22Rv1 (cell line): Measurements from ENCODE around the gene NUP210L.

Experiments used
- H3K27ac ChIP-seq: fragments of 450-650 bp; 2 replicates; pipeline ENCODE4 v1.5.1; 2017
- ZFX ChIP-seq: fragments of 450-650 bp; IDR thresholded peaks from 2 replicates; pipeline ENCODE4 v1.6.1; 2017; ENCODE audit warnings: antibody characterized with exemption, borderline replicate concordance
- TF ChIP-seq, protein P1 (sequence below): fragments of 450-650 bp; IDR thresholded peaks from 2 replicates; pipeline ENCODE4 v1.5.1; 2017; ENCODE audit warnings: mild to moderate bottlenecking

Gene NUP210L

DNA sequence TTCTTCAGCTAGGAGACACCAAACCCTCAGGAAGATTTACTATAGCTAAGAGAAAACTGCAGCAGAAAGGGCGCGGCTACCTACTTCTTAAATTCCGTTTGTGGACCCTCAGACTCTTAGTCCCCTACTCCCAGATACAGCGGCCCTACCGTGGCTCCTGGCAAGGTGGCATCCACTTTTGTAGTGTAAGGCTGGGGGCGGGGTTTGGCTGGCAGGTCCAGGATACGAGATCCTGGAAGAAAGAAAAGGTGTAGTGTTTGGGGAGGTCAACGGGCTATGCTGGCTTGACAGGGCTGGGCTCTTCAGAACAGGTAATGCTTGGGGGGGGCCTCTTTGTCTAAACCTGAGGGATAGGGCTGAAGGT, 186.9 kb downstream of the NUP210L start:
- TF ChIP-seq, protein P1, sequence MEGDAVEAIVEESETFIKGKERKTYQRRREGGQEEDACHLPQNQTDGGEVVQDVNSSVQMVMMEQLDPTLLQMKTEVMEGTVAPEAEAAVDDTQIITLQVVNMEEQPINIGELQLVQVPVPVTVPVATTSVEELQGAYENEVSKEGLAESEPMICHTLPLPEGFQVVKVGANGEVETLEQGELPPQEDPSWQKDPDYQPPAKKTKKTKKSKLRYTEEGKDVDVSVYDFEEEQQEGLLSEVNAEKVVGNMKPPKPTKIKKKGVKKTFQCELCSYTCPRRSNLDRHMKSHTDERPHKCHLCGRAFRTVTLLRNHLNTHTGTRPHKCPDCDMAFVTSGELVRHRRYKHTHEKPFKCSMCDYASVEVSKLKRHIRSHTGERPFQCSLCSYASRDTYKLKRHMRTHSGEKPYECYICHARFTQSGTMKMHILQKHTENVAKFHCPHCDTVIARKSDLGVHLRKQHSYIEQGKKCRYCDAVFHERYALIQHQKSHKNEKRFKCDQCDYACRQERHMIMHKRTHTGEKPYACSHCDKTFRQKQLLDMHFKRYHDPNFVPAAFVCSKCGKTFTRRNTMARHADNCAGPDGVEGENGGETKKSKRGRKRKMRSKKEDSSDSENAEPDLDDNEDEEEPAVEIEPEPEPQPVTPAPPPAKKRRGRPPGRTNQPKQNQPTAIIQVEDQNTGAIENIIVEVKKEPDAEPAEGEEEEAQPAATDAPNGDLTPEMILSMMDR, result peak; percentile 21; the same call in 1 of the 2 replicates
- no peak for TF ChIP-seq ZFX
- H3K27ac ChIP-seq, result peak overlapping the region; percentile 100

DNA sequence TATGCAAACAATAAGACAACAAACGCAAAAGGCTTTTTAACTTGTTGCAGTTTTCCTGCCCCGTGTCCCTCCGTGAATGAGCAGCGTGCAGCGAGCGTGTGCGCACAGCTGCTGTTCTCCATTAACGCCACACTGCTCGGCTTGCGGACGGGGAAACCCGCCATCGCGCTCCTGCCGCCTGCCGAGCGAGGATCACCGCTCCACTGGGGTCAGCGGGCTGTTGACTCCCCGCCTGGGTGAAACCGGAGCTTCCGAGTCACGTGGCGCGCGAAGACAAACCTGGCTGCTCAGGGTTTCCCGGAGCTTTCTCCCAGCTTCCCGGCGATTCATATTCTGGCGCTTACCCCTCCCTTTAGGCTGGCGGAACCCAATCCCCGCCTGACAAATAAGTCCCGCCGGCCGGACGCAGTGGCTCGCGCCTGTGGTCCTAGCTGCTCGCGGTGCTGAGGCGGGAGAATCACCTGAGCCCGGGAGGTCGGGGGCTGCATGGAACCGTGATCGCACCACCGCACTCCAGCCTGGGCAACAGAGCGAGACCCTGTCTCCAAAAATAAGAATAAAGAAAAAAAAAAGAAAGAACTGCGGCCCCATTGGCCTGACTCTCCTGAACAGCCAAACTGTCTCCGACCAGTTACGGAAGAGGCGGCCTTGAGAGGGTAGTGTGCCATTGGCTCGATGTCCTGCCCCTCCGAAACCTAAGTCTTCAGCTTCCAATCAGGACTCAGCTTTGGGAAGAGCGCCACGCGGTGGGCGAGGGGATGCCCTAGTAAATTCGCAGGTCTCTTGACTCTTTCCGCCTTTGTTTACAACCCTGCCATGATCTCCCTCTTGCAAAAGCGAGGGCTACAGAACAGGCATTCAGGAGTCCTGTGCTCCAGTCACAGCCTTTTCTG, 187.5 kb downstream of the NUP210L start, which contains the start of gene CREB3L4:
CREB3L4 (plus strand) TSS at position 796 of the 893 bp plus-strand sequence. CDS start 624 bp downstream, outside the sequence.
- no peak for TF ChIP-seq ZFX
- TF ChIP-seq, protein P1, result peak; percentile 75

DNA sequence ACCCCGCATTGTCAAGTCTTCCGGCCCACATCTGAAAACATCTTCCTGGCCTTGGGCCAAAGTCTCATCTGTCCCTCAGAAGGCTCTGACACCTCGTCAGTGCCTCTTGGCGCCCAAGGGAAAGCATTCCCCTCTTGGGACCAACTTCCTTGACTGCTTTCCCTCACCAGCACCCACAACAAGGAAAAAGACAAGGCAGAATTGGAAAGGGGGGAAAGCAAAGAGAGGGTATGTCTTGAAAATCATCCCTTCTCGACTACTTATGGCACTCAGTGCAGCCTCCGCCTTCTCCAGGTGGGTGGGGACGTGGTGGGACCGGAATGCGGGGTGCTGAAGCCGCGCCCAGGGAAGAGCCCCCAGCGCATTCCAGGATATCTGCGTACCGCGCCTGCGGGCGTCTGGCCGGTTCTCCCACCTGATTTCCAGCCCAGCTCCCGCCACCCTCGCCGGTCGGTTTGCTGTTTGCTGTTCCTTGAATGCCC, 191.0 kb downstream of the NUP210L start:
- TF ChIP-seq ZFX, result no peak
- TF ChIP-seq, protein P1, result no peak
- peak overlapping the region; percentile 100 for H3K27ac ChIP-seq

More for the DNA sequence above, 187.5 kb downstream of the NUP210L start, which contains the start of gene CREB3L4:
- peak within 1 kb of the TSS; percentile 100 for H3K27ac ChIP-seq

DNA sequence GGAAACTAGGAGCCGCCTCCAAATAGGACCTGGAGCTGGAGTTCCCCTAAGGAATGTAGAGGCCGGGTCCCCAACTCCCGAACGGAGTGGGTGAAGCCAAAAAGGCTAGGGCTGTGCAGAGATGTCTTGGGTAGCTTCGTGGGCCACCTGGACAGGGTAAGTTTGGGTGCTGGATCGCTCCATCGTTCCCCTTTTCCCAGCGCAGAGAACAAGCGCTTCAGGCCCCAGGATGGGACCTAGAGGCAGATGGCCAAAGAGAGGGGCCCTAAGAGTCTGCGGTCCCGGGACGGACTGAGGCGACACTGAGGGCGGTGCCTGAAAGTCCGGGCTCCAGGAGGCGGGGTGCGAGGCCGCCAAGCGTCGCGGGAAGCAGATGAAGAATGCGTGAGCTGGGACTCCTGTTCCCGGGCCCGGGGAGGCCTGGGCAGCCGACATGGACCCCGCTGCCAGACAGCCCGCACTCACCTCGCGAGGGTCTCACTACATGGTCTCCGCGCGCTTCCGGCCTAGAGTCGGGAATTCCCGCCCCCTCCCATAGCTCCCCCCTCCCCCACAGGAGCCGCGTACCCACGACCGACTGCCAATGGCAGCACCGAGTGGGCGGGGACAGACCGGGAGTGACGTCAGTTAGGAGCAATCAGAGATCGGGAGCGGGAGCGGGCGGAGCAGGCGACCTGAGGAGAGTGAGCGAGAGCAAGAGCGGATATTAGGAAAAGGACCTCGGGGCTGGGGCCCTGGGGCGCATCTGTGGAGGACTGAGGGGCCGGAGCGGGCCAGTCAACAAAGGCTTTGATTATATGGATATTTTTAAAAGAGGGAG, 191.6 kb downstream of the NUP210L start, which contains the start of gene SLC39A1:
SLC39A1 (minus strand) TSS at position 508 of the 820 bp plus-strand sequence. CDS start 822 bp downstream, outside the sequence.
- peak within 1 kb of the TSS; percentile 100 for H3K27ac ChIP-seq
- TF ChIP-seq, protein P1, result no peak
- no peak for TF ChIP-seq ZFX

DNA sequence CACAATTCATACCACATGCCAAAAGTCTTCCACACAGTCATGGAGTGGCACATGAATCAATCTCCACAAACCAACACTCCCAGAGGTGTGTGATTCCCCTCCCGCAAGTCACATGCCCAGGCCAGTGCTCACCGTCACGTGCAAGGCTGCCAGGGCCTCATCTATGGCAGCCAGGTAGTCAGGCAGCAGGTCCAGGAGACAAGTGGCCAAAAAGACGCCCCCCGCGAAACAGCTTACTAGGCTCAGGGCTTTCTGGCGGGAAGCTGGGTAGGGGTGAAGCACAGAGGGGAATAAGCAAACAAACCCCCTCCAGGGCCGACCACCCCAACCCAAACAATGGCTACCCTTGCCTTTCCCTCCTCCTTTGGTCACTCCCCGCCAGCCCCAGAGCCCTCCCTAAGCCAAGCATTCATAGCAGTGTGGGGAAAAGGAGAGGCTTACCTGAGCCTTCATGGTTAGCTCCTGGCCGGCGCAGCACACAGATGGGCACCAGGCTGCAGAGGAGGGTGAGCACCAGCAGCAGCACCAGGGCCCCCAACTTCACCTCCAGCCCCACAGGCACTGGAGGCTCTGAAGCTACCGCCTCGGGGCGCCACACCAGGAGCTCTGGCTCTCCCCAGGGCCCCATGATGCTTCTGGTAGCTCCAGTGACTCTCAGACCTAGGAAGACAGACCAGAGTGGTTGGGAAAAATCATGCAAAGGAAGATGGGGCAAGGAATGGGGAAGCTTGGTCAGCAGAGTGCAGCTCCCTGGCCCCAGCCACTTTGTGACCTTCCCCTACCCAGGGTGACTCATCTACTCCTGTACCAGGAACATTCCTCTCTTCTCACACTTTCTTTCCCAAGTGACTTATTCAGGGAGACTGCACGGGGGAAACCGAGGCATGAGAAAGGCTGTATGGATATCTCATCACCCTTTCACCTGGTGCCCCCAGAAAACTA, 192.5 kb downstream of the NUP210L start:
- TF ChIP-seq, protein P1, result no peak
- no peak for TF ChIP-seq ZFX
- peak overlapping the region; percentile 100 for H3K27ac ChIP-seq

DNA sequence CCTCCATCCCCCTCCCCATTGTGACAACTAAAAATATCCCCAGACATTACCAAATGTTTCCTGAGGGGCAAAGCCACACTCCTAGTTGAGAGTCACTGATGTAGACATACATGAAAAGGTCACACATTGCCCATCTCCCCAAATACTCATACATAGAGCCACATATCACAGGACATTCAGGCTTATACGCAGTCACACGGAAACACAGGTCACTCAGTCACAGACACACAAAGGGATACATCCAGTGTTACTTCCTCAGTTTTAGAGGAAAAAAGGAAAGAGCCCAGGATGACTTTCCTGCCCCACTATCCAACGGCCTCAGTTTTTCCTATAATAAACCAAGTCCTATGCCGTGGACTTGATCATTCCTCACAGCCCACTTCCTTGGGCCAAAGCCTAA, 193.5 kb downstream of the NUP210L start:
- TF ChIP-seq ZFX, result no peak
- TF ChIP-seq, protein P1, result no peak
- peak overlapping the region; percentile 100 for H3K27ac ChIP-seq
